ENCODE data around the gene MYMK. TPM values are rescaled to one million over a fixed set of nuclear protein-coding genes. Genes with fewer than 3 reads are reported as not detected.

The MYMK gene
- total and polyA plus RNA-seq, 2 experiments from 2014 or later, result 1.3 TPM; not detected in 1

DNA sequence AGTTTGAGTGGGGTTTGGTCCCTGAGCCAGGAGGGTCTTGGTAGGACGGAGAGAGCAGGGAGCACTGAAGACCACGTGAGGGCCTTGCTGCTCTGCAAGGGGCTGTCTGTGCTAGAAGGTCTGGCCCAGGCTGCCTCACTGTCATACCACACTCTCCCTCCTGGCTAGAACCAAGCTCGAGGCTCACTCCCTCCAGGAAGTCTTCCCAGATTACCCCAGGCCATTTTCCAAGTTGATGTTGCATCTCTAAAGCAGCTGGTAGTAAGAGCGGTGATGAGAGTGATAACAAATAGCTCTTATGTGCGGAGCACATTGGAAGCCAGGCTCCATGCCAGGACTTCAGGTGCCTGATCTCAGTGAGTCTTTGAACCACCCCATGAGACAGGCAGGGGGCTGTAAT is 6.6 kb downstream of the MYMK start:
- DNase-seq (ENCODE audit: low spot score), result no peak
- peaks cover 4% of the 10 kb centered on the region for H3K4me1 ChIP-seq (ENCODE audit: insufficient read depth)
- H3K9me2 ChIP-seq (replicated peaks; ENCODE audit: insufficient read depth), result no peaks in the 10 kb centered on the region
- no peaks in the 10 kb centered on the region for H3K9me3 ChIP-seq (ENCODE audit: low read depth)
- H3K4me3 ChIP-seq, result no peak overlapping the region
- H3K27me3 ChIP-seq, result no peaks in the 10 kb centered on the region
- no peak overlapping the region for H3K27ac ChIP-seq
- no peak overlapping the region for H2AFZ ChIP-seq
- H3K36me3 ChIP-seq (replicated peaks; ENCODE audit: insufficient read depth, low read depth), result no peaks in the 10 kb centered on the region
- H3K79me2 ChIP-seq, result no peaks in the 10 kb centered on the region
- H3K4me2 ChIP-seq, result no peak overlapping the region
- H4K20me1 ChIP-seq (ENCODE audit: insufficient read depth, poor library complexity, severe bottlenecking), result no peaks in the 10 kb centered on the region
- TF ChIP-seq, protein P1, sequence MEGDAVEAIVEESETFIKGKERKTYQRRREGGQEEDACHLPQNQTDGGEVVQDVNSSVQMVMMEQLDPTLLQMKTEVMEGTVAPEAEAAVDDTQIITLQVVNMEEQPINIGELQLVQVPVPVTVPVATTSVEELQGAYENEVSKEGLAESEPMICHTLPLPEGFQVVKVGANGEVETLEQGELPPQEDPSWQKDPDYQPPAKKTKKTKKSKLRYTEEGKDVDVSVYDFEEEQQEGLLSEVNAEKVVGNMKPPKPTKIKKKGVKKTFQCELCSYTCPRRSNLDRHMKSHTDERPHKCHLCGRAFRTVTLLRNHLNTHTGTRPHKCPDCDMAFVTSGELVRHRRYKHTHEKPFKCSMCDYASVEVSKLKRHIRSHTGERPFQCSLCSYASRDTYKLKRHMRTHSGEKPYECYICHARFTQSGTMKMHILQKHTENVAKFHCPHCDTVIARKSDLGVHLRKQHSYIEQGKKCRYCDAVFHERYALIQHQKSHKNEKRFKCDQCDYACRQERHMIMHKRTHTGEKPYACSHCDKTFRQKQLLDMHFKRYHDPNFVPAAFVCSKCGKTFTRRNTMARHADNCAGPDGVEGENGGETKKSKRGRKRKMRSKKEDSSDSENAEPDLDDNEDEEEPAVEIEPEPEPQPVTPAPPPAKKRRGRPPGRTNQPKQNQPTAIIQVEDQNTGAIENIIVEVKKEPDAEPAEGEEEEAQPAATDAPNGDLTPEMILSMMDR (IDR thresholded peaks at IDR 0.05; ENCODE audit: poor library complexity), result no peak
- no peak for TF ChIP-seq EZH2phosphoT487 (IDR thresholded peaks at IDR 0.05; ENCODE audit: low read depth, severe bottlenecking, unreplicated experiment)
- no peak for TF ChIP-seq EZH2 (IDR thresholded peaks at IDR 0.05; ENCODE audit: borderline replicate concordance)
- WGBS (ENCODE audit: low lambda C conversion rate, missing lambda C conversion rate), result 85% methylated on average over 5 of the region's 5 CpGs

DNA sequence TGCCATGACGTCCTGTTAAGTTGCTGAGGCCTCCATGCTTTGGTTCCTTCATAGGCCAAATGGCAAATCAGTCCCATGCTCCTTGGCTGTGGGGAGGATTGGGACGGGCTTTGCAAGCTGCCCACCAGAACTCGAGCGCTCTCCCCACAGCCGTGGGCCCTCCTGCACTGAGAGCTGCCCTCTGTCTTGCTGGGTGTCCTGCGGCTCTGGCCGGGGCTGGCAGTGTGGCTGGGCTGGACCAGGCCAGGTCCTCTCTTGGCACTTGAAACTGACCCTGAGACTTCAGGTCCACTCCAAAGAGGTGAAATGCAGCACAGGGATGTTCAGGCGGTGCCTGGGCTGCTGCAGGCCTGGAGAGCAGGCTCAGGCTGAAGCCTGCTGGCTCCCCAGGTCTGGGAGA is 7.0 kb downstream of the MYMK start:
- Histone ChIP-seq H3K36me3 (replicated peaks; ENCODE audit: insufficient read depth, low read depth) (no peaks in the 10 kb centered on the region), H3K79me2 (no peaks in the 10 kb centered on the region), H3K9me2 (replicated peaks; ENCODE audit: insufficient read depth) (no peaks in the 10 kb centered on the region), H3K27me3 (no peaks in the 10 kb centered on the region), H3K9me3 (ENCODE audit: low read depth) (no peaks in the 10 kb centered on the region), H4K20me1 (ENCODE audit: insufficient read depth, poor library complexity, severe bottlenecking) (no peaks in the 10 kb centered on the region), H3K4me3 (no peak overlapping the region), H3K27ac (no peak overlapping the region), H3K4me2 (no peak overlapping the region), H3K4me1 (ENCODE audit: insufficient read depth) (peaks cover 4% of the 10 kb centered on the region), H2AFZ (no peak overlapping the region)
- TF ChIP-seq EZH2phosphoT487 (IDR thresholded peaks at IDR 0.05; ENCODE audit: low read depth, severe bottlenecking, unreplicated experiment) (no peak), EZH2 (IDR thresholded peaks at IDR 0.05; ENCODE audit: borderline replicate concordance) (no peak)
- TF ChIP-seq, protein P1 (IDR thresholded peaks at IDR 0.05; ENCODE audit: poor library complexity), result no peak
- 81% methylated on average over 8 of the region's 8 CpGs for WGBS (ENCODE audit: low lambda C conversion rate, missing lambda C conversion rate)
- no peak for DNase-seq (ENCODE audit: low spot score)

DNA sequence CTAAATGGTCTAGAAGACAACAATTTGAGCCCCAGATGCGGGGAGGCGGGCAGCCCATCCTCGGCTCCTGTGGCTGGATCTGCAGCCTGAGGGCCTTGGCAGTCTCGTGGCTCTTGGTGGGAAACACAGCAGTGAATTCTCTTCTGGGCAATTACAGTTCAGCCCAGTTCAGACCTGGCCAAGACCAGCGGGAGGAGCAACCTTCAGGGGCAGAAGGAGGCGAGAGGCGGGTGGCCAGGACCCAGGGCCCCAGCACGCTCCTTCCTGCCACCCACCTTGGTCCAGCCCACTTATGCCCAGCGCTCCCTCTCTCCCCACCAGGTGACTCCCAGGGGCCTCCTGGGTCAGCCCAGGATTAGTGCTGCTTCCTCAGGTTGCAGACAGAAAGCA is 7.8 kb downstream of the MYMK start:
- no peak for TF ChIP-seq EZH2phosphoT487 (IDR thresholded peaks at IDR 0.05; ENCODE audit: low read depth, severe bottlenecking, unreplicated experiment)
- WGBS (ENCODE audit: low lambda C conversion rate, missing lambda C conversion rate), result 86% methylated on average over 9 of the region's 9 CpGs
- DNase-seq (ENCODE audit: low spot score), result no peak

DNA sequence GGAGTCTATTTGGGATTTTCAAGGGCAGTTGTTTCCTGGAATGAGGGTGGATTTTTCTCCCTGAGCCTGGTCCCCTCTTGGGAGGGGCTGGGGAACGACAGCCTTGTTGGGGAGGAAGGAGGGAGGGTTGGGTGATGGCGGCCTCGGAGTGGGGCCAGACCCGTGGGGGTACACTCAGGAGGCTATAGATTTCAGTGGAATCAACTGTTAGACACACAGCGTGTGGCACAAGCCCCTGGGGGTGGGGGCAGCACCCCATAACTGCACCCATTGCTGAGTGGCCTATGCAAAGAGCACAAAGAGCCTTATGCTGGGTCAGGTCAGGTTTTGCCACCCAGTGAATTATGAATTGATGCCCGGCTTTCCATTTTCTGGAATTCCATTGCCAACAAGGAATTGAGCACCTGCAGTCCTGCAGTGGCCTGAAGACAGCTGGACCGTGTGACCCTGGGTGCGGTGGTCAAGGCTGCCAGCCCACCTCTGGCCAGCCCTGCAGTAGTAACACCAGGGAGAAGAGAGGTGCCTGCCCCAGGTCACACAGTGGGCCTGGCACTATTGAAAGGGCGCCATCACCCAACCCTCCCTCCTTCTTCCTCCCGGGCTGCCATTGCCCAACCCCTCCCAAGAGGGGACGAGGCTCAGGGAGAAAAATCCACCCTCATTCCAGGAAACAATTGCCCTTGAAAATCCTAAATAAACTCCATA is 8.4 kb downstream of the MYMK start:
- Histone ChIP-seq H2AFZ (no peak overlapping the region), H3K9me3 (ENCODE audit: low read depth) (no peaks in the 10 kb centered on the region), H3K27ac (no peak overlapping the region), H3K27me3 (no peaks in the 10 kb centered on the region), H3K4me1 (ENCODE audit: insufficient read depth) (peaks cover 4% of the 10 kb centered on the region), H3K79me2 (no peaks in the 10 kb centered on the region), H3K4me2 (no peak overlapping the region), H4K20me1 (ENCODE audit: insufficient read depth, poor library complexity, severe bottlenecking) (no peaks in the 10 kb centered on the region), H3K36me3 (replicated peaks; ENCODE audit: insufficient read depth, low read depth) (no peaks in the 10 kb centered on the region), H3K4me3 (no peak overlapping the region), H3K9me2 (replicated peaks; ENCODE audit: insufficient read depth) (no peaks in the 10 kb centered on the region)
- DNase-seq (ENCODE audit: low spot score), result no peak
- TF ChIP-seq EZH2 (IDR thresholded peaks at IDR 0.05; ENCODE audit: borderline replicate concordance) (no peak), EZH2phosphoT487 (IDR thresholded peaks at IDR 0.05; ENCODE audit: low read depth, severe bottlenecking, unreplicated experiment) (no peak)
- TF ChIP-seq, protein P1 (IDR thresholded peaks at IDR 0.05; ENCODE audit: poor library complexity), result no peak
- whole genome bisulfite sequencing (ENCODE audit: low lambda C conversion rate, missing lambda C conversion rate), result 90% methylated on average over 11 of the region's 11 CpGs

More for the DNA sequence above, 7.8 kb downstream of the MYMK start:
- H3K9me2 ChIP-seq (replicated peaks; ENCODE audit: insufficient read depth), result no peaks in the 10 kb centered on the region
- no peak overlapping the region for H3K4me2 ChIP-seq
- H3K4me1 ChIP-seq (ENCODE audit: insufficient read depth), result peaks cover 4% of the 10 kb centered on the region
- H3K79me2 ChIP-seq, result no peaks in the 10 kb centered on the region
- H3K36me3 ChIP-seq (replicated peaks; ENCODE audit: insufficient read depth, low read depth), result no peaks in the 10 kb centered on the region
- H3K27ac ChIP-seq, result no peak overlapping the region
- no peak overlapping the region for H2AFZ ChIP-seq
- H4K20me1 ChIP-seq (ENCODE audit: insufficient read depth, poor library complexity, severe bottlenecking), result no peaks in the 10 kb centered on the region
- H3K27me3 ChIP-seq, result no peaks in the 10 kb centered on the region
- no peaks in the 10 kb centered on the region for H3K9me3 ChIP-seq (ENCODE audit: low read depth)
- H3K4me3 ChIP-seq, result no peak overlapping the region

All from hepatocyte (in vitro differentiated cells).